Thyroid gland (tissue), 4 donors: ENCODE data around the gene RSRC1. TPM values are rescaled to one million over a fixed set of nuclear protein-coding genes. Genes with fewer than 3 reads are reported as not detected.

Experiments
- DNase-seq, 2 donors: peaks; one replicate each; pipeline ENCODE4 v3.0.0-alpha.2; 2019
- H3K27ac ChIP-seq, 3 donors: fragments of 200-600 bp; sonication (generic); 1 replicate in 2 of 3; 2 replicates in 1 of 3; pipeline ENCODE4 v1.5.1; 2016 to 2019; ENCODE audit warnings: mild to moderate bottlenecking in 1 of 3, moderate library complexity in 1 of 3
- H3K27me3 ChIP-seq: fragments of 200-600 bp; sonication (generic); one replicate; pipeline ENCODE4 v1.5.1; 2019
- H3K36me3 ChIP-seq, 2 donors: fragments of 200-600 bp; sonication (generic); one replicate each; pipeline ENCODE4 v1.5.1; 2016 to 2019
- H3K4me1 ChIP-seq, 2 donors: fragments of 200-600 bp; sonication (generic); one replicate each; pipeline ENCODE4 v1.5.1; 2017 to 2019
- H3K4me3 ChIP-seq, 3 donors: fragments of 200-600 bp; sonication (generic); replicated peaks in 1 of 3; 1 replicate in 2 of 3; 2 replicates in 1 of 3; pipeline ENCODE4 v1.5.1; 2016; ENCODE audit warnings: mild to moderate bottlenecking in 1 of 3
- H3K9me3 ChIP-seq: fragments of 200-600 bp; sonication (generic); one replicate; pipeline ENCODE4 v1.5.1; 2017
- POLR2A ChIP-seq, 2 donors: fragments of 450-650 bp; IDR thresholded peaks; one replicate each; pipeline ENCODE4 v1.6.1; 2017; ENCODE audit warnings: antibody characterized with exemption in 2 of 2, mild to moderate bottlenecking in 2 of 2, moderate library complexity in 1 of 2
- WGBS, 2 donors: methylation state at CpG; one replicate each; pipeline ENCODE4 v1.1.5; 2017; 5-methylcytosine and 5-hydroxymethylcytosine counted together
- intact Hi-C: fragments of 100-400 bp; cut with DNase I; formaldehyde crosslinking; loops from one replicate; pipeline ENCODE4 v1.15.1; 2023
- total RNA-seq, 4 donors: library from RNA; depleted of rRNA; stranded (reverse); fragments of >200 nt; gene quantifications; one replicate each; pipeline ENCODE4 v1.2.3, GENCODE V29; 2016
- TF ChIP-seq, protein P1 (sequence below), 6 experiments: fragments of 200-600 bp in 3 of 6; fragments of 450-650 bp in 3 of 6; sonication (generic) in 3 of 6; IDR thresholded peaks; one replicate each; pipeline ENCODE4 v1.5.1; 2016 to 2019; ENCODE audit warnings: antibody characterized with exemption in 6 of 6, mild to moderate bottlenecking in 2 of 6, inconsistent platforms in 1 of 6, moderate library complexity in 1 of 6

The RSRC1 gene
- total RNA-seq, 4 donors from 2014 or later = 51.7 to 65.4 (median 59.9) TPM

DNA sequence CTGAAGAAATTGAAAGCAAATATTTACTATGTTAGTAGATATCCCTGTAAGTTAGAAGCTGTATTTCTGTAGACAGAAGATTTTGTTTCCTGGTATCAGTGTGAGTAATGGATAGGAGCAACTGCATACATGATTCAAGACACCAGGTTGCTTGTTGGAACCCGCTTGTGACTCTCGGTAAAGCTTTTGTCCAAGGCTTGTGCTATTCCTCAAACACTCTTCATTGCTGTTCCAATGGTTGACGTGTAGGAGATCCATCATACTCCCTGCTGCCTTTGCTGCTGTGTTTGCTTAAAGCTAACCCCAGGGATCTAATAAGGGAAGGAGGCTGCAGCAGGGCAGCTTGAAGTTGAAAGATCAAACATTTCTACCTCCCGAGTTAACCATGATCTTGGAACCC, 160.1 kb downstream of the RSRC1 start:
- H3K9me3 ChIP-seq = no peaks in the 10 kb centered on the region
- no peaks in the 10 kb centered on the region for H3K36me3 ChIP-seq
- H3K27ac ChIP-seq = no peak overlapping the region
- no peak overlapping the region for H3K4me3 ChIP-seq
- no peaks in the 10 kb centered on the region for H3K4me1 ChIP-seq
- no peaks in the 10 kb centered on the region for H3K27me3 ChIP-seq
- TF ChIP-seq, protein P1, sequence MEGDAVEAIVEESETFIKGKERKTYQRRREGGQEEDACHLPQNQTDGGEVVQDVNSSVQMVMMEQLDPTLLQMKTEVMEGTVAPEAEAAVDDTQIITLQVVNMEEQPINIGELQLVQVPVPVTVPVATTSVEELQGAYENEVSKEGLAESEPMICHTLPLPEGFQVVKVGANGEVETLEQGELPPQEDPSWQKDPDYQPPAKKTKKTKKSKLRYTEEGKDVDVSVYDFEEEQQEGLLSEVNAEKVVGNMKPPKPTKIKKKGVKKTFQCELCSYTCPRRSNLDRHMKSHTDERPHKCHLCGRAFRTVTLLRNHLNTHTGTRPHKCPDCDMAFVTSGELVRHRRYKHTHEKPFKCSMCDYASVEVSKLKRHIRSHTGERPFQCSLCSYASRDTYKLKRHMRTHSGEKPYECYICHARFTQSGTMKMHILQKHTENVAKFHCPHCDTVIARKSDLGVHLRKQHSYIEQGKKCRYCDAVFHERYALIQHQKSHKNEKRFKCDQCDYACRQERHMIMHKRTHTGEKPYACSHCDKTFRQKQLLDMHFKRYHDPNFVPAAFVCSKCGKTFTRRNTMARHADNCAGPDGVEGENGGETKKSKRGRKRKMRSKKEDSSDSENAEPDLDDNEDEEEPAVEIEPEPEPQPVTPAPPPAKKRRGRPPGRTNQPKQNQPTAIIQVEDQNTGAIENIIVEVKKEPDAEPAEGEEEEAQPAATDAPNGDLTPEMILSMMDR (IDR thresholded peaks at IDR 0.05) = no peak
- no peak for TF ChIP-seq POLR2A (IDR thresholded peaks at IDR 0.05)
- 88 to 91% methylated on average over 4 of the region's 4 CpGs for WGBS, 2 donors
- no peak for DNase-seq
- intact Hi-C loops = no loop called here

DNA sequence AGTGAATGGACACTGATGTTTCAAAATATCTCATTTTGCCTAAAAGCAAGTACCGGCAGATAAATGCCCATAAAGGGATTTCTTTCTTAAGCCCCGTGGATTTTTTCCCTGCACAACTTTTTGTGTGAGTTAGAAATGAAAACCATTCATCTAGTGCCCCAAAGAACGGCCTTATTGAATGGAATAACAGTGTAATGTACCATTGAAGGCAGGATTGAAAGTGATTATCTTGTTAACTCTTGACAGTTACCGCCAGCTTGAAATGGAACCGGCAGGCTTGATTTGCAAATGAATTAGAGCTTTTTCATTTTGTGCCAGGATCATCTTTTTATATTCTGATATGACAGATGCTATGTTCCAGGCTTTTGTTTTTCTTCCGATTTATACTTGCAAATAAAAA, 162.2 kb downstream of the RSRC1 start:
- Histone ChIP-seq H3K27ac (no peak overlapping the region), H3K27me3 (no peaks in the 10 kb centered on the region)
- TF ChIP-seq, protein P1 (IDR thresholded peaks at IDR 0.05) = no peak

DNA sequence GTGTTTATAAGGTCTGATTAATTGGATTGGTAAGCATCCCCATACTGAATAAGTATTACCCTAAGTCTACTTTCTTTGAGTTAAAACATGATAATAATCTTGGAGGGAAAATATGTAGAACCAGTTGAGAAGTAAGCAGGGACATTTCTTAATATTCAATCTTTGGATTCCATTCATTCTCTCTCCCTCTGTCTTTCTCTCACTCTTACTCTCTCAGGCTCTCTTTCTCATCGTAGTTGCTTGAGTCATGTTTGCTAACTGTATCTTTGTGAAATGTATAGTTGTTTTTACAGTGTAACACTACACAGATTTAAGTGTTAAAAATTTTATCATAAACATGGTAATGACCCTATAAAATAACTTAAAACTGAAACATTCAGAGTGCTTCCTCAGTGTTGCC, 163.8 kb downstream of the RSRC1 start:
- Histone ChIP-seq H3K27ac (no peak overlapping the region), H3K36me3 (no peaks in the 10 kb centered on the region), H3K4me3 (no peak overlapping the region), H3K27me3 (no peaks in the 10 kb centered on the region), H3K4me1 (no peaks in the 10 kb centered on the region), H3K9me3 (no peaks in the 10 kb centered on the region)
- no peak for DNase-seq
- TF ChIP-seq POLR2A (IDR thresholded peaks at IDR 0.05) = no peak
- TF ChIP-seq, protein P1 (IDR thresholded peaks at IDR 0.05) = no peak
- intact Hi-C loops = no loop called here
- 91 to 94% methylated on average over 1 of the region's 1 CpG for WGBS, 2 donors

More for the DNA sequence above, 162.2 kb downstream of the RSRC1 start:
- 83 to 88% methylated on average over 6 of the region's 6 CpGs for WGBS, 2 donors
- H3K4me3 ChIP-seq = no peak overlapping the region
- H3K9me3 ChIP-seq = no peaks in the 10 kb centered on the region
- intact Hi-C loops = no loop called here
- no peaks in the 10 kb centered on the region for H3K36me3 ChIP-seq
- no peak for DNase-seq
- H3K4me1 ChIP-seq = no peaks in the 10 kb centered on the region

DNA sequence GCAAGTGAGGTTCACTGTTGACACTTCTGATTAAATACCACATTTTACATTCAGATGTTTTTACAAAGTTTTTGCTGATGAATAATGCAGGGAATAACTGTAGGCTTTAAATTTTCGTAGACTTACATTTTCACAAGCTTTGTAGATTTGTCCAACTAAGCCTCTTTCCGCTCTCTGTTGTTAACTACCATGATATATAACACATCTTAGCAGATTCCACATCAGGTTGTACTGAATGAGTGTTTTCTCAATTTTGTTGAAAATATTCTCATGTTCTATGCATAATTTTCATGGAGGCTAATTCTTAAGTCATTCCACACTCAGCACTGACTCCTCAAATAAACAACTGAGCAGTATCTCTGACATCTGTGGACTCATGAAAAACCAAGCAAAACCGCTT, 168.3 kb downstream of the RSRC1 start:
- Histone ChIP-seq H3K36me3 (no peaks in the 10 kb centered on the region), H3K9me3 (no peaks in the 10 kb centered on the region), H3K4me3 (no peak overlapping the region), H3K4me1 (no peaks in the 10 kb centered on the region), H3K27ac (no peak overlapping the region), H3K27me3 (no peaks in the 10 kb centered on the region)
- WGBS, 2 donors = 98 to 99% methylated on average over 3 of the region's 3 CpGs
- no peak for DNase-seq
- no peak for TF ChIP-seq POLR2A (IDR thresholded peaks at IDR 0.05)
- TF ChIP-seq, protein P1 (IDR thresholded peaks at IDR 0.05) = no peak
- intact Hi-C loops = no loop called here

DNA sequence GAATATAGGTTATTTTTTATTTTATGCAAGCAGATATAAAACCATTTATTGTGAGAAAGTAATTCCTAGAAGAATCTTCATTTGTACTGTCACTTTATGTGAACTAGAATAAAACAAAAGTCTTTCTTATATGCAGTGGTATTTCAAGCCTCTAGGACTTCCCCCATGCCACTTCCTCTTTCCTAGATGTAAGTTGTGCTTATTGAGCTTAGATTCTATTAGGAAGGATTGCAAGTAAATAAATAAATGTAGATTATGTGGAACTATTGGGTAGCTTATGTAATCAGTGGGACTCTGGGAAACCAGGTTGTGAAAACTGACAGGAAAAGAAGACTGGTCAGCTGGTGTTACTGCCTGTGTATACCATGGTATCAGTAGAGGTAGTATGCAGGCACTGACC, 169.7 kb downstream of the RSRC1 start:
- TF ChIP-seq POLR2A (IDR thresholded peaks at IDR 0.05) = no peak
- TF ChIP-seq, protein P1 (IDR thresholded peaks at IDR 0.05) = no peak
- intact Hi-C loops = no loop called here
- H3K27ac ChIP-seq = no peak overlapping the region
- H3K27me3 ChIP-seq = no peaks in the 10 kb centered on the region
- DNase-seq = no peak
- no peaks in the 10 kb centered on the region for H3K36me3 ChIP-seq
- no peaks in the 10 kb centered on the region for H3K9me3 ChIP-seq
- H3K4me1 ChIP-seq = no peaks in the 10 kb centered on the region
- H3K4me3 ChIP-seq = no peak overlapping the region
